Lung (tissue), 12 donors: ENCODE measurements around the gene NKD2. TPM values are rescaled to one million over a fixed set of nuclear protein-coding genes. Genes with fewer than 3 reads are reported as not detected.

Source experiments
- ATAC-seq: fragments of 200-7000 bp; cut with Tn5 transposase; one replicate; pipeline ENCODE4 v1.9.1; 2020; ENCODE audit warnings: moderate number of reproducible peaks; ENCODE audit not compliant: insufficient read depth, low FRiP score
- DNase-seq, 3 donors: peaks; one replicate each; pipeline ENCODE4 v3.0.0-alpha.2; 2013 to 2017
- H3K27ac ChIP-seq, 2 donors: one replicate each; pipeline ENCODE4 v1.5.1; 2013; ENCODE audit warnings: mild to moderate bottlenecking in 2 of 2, moderate library complexity in 2 of 2, control low read depth in 1 of 2, inconsistent platforms in 1 of 2, low read depth in 1 of 2, low read length in 1 of 2
- H3K27me3 ChIP-seq, 3 donors: one replicate each; pipeline ENCODE4 v1.5.1; 2013; ENCODE audit warnings: low read length in 2 of 3; ENCODE audit not compliant: control insufficient read depth in 3 of 3, insufficient read depth in 3 of 3
- H3K36me3 ChIP-seq, 4 donors: one replicate each; pipeline ENCODE4 v1.5.1; 2013; ENCODE audit warnings: low read length in 4 of 4, mild to moderate bottlenecking in 1 of 4, moderate library complexity in 1 of 4; ENCODE audit not compliant: control insufficient read depth in 4 of 4, insufficient read depth in 4 of 4
- H3K4me1 ChIP-seq, 5 donors: one replicate each; pipeline ENCODE4 v1.5.1; 2013; ENCODE audit warnings: low read length in 5 of 5, mild to moderate bottlenecking in 2 of 5, moderate library complexity in 1 of 5; ENCODE audit not compliant: control insufficient read depth in 5 of 5, insufficient read depth in 5 of 5
- H3K4me3 ChIP-seq: one replicate; pipeline ENCODE4 v1.5.1; 2013; ENCODE audit warnings: mild to moderate bottlenecking, control low read depth, moderate library complexity
- H3K9ac ChIP-seq, 2 donors: one replicate each; pipeline ENCODE4 v1.5.1; 2013; ENCODE audit warnings: low read length in 2 of 2, control low read depth in 1 of 2; ENCODE audit not compliant: insufficient read depth in 1 of 2
- H3K9me3 ChIP-seq, 4 donors: one replicate each; pipeline ENCODE4 v1.5.1; 2013; ENCODE audit warnings: low read length in 3 of 4, mild to moderate bottlenecking in 1 of 4, moderate library complexity in 1 of 4; ENCODE audit not compliant: control insufficient read depth in 4 of 4, insufficient read depth in 3 of 4
- CTCF ChIP-seq: IDR thresholded peaks from 2 replicates; pipeline ENCODE4 v1.5.1; 2012; ENCODE audit warnings: mild to moderate bottlenecking; ENCODE audit errors: control extremely low read depth, extremely low read depth
- WGBS, 2 donors: extraction: QIAGEN DNeasy Blood & Tissue Kit; methylation state at CpG; one replicate each; pipeline ENCODE4 v1.1.7; 2013; 5-methylcytosine and 5-hydroxymethylcytosine counted together
- polyA plus RNA-seq, 2 donors: library from polyadenylated mRNA; stranded (reverse); fragments of 200-250 nt; gene quantifications; one replicate each; pipeline ENCODE4 v1.2.1, GENCODE V29; 2013
- total RNA-seq, 2 donors: library from RNA; depleted of rRNA in 1 of 2; stranded (reverse); fragments of >200 nt in 1 of 2; gene quantifications; one replicate each; pipeline ENCODE4 v1.2.1, GENCODE V29; 2014 to 2021
- donor health status: control.
- donor health status: control.
- donor health status: Bipolar disorder and iron deficiency.
- donor health status: healthy.
- donor health status: DM: yes; HTN: yes; CAD: no.

Gene NKD2
- total and polyA plus RNA-seq, 4 donors, result 9.9 to 88.0 (median 48.4) TPM

- H3K4me3 ChIP-seq, result no peak overlapping the region
- TF ChIP-seq CTCF, result no peak
- no peak overlapping the region for H3K27ac ChIP-seq
- H3K9me3 ChIP-seq, result peaks cover 0 to 3% (median 0%) of the 10 kb centered on the region in 4 donors
- ATAC-seq, result no peak
- peak in 2 of 3 donors; percentile 19 to 52 for DNase-seq
- 65 to 67% methylated on average over 11 of the region's 11 CpGs for WGBS, 2 donors
- H3K36me3 ChIP-seq, result no peaks in the 10 kb centered on the region
- no peak overlapping the region for H3K9ac ChIP-seq
- H3K27me3 ChIP-seq, result peaks cover 0 to 7% (median 5%) of the 10 kb centered on the region in 3 donors
- peaks cover 0 to 13% (median 4%) of the 10 kb centered on the region in 5 donors for H3K4me1 ChIP-seq
Measured at GRCh38 chr5:1011226-1011631, 2.6 kb downstream of the NKD2 start.

DNA sequence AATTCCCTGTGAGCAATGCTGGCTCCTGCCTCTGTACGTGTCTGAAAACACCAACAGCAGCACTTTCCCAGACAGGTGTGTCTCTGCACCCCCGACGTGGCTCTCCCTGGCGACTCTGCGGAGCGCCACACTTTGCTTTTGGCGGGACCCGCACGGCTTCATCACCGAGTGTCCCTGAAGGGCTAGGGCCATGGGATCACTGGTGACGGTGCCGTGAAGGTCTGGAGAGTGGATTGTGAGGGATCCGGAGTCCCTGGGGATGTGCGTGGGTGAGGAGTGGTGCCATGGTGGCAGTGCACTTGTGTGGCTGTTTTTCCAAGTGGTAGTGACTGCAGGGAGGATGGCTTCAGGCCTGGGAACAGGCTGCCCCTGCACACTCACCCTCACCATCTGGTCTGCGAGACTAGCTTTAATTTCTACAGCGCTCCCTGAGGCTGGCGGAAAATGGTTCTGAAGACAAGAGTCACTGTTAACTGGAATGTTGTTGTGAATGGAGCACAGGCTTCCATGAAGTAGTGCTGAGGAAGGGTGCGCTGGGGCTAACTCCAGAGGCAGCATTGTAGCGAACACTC, 3.2 kb downstream of the NKD2 start:
- no peak overlapping the region for H3K9ac ChIP-seq
- H3K36me3 ChIP-seq, result no peaks in the 10 kb centered on the region
- 83 to 90% methylated on average over 19 of the region's 19 CpGs for WGBS, 2 donors
- TF ChIP-seq CTCF, result no peak
- DNase-seq (no peak), ATAC-seq (no peak)
- peaks cover 0 to 19% (median 4%) of the 10 kb centered on the region in 5 donors for H3K4me1 ChIP-seq
- H3K9me3 ChIP-seq, result peaks cover 0 to 3% (median 0%) of the 10 kb centered on the region in 4 donors
- peaks cover 0 to 7% (median 0%) of the 10 kb centered on the region in 3 donors for H3K27me3 ChIP-seq
- H3K4me3 ChIP-seq, result no peak overlapping the region
- no peak overlapping the region for H3K27ac ChIP-seq

- Histone ChIP-seq H3K4me3 (no peak overlapping the region), H3K9me3 (peaks cover 0 to 3% (median 0%) of the 10 kb centered on the region in 4 donors), H3K9ac (no peak overlapping the region), H3K36me3 (no peaks in the 10 kb centered on the region), H3K4me1 (peaks cover 0 to 19% (median 4%) of the 10 kb centered on the region in 5 donors), H3K27me3 (peaks cover 0 to 7% (median 0%) of the 10 kb centered on the region in 3 donors), H3K27ac (no peak overlapping the region)
- no peak for ATAC-seq
- no peak for DNase-seq
- 86 to 94% methylated on average over 12 of the region's 12 CpGs for WGBS, 2 donors
- TF ChIP-seq CTCF, result no peak
Measured at GRCh38 chr5:1012313-1012841, 3.8 kb downstream of the NKD2 start.

DNA sequence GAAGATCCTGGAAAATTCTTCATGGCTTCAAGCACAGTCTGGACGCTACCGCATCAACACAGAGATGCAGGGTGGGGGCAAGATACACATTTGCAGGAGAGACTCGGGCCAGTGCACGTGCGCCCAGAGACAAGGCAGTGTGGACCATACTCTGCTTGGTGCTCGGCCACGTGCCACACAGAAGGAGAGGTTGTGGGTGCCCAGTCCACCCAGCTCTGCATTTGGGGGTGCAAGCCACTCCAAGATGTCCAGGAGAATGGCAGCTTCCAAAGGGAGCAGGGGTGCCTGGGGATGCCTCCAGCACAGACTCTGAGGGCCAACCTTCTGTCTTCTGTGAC, 4.3 kb downstream of the NKD2 start:
- no peak for DNase-seq
- no peak for TF ChIP-seq CTCF
- peaks cover 0 to 19% (median 4%) of the 10 kb centered on the region in 5 donors for H3K4me1 ChIP-seq
- no peak overlapping the region for H3K4me3 ChIP-seq
- peaks cover 0 to 3% (median 0%) of the 10 kb centered on the region in 4 donors for H3K9me3 ChIP-seq
- 94 to 97% methylated on average over 7 of the region's 7 CpGs for WGBS, 2 donors
- H3K36me3 ChIP-seq, result no peaks in the 10 kb centered on the region
- no peak overlapping the region for H3K27ac ChIP-seq
- ATAC-seq, result no peak
- H3K9ac ChIP-seq, result no peak overlapping the region
- peaks cover 0 to 7% (median 0%) of the 10 kb centered on the region in 3 donors for H3K27me3 ChIP-seq
